SK-N-MC (cell line): ENCODE data around the gene FBXO5.

ENCODE experiments used
- EZH2 ChIP-seq: fragments of 200-600 bp; sonication (generic); IDR thresholded peaks from one replicate; pipeline ENCODE4 v1.6.1; 2017; ENCODE audit warnings: antibody characterized with exemption
- FOXP2 ChIP-seq: optimal IDR thresholded peaks from 2 replicates; pipeline ENCODE3; 2011; ENCODE audit warnings: mild to moderate bottlenecking, moderate library complexity; ENCODE audit not compliant: insufficient read depth; ENCODE audit errors: extremely low read length, control extremely low read depth

GRCh38 chr6:152922706-152923105 lies 60.1 kb downstream of the FBXO5 start:
- no peak for TF ChIP-seq EZH2
- no peak for TF ChIP-seq FOXP2
